Epithelial cell of esophagus (primary cell): ENCODE results near the gene FAM200B.
"Not testable (repeated sequence)": the region's sequence is repeated elsewhere in the genome, so short reads cannot be mapped to it uniquely, and the experiment has no call there.

Experiments
- DNase-seq: peaks from one replicate; pipeline ENCODE4 v3.0.0; 2010; ENCODE audit warnings: low read depth
- H3K4me3 ChIP-seq: 2 replicates; pipeline ENCODE4 v1.5.1; 2011; ENCODE audit warnings: mild to moderate bottlenecking, low read length, control low read depth
- TF ChIP-seq, protein P1 (sequence below): IDR thresholded peaks from 2 replicates; pipeline ENCODE4 v1.5.1; 2011; ENCODE audit warnings: low read depth, mild to moderate bottlenecking, low read length, control low read depth, inconsistent platforms; ENCODE audit not compliant: insufficient read depth; ENCODE audit errors: missing control alignments

The FAM200B gene

DNA sequence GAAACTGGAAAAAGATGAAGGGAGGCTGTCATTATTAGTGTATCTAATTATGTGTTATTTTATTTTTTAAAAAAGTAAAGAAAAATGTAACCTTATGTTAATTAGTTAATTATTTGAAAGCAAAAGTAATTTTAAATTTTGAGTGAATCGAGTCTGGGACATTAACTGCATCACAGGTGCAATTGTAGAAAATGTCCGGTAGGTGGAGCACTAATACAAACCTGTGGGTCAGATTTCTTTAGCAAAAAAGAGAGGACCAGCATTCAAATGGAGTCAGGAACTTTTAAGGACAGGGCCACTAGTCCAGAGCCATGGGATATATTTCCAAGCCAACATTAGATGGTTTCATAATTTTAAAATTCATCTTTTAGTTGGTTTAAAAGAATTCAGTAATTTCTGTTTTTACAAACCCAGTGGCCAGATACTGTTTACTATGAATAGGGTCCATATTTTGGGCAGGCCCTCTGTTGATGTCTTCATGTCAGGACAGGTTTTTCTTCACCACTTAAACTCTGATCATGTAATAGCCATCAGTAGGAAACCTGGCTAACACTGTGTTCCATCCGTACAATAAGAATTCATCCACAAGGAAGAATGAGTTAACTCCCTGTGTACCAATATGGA, 48.4 kb downstream of the FAM200B start:
- TF ChIP-seq, protein P1, sequence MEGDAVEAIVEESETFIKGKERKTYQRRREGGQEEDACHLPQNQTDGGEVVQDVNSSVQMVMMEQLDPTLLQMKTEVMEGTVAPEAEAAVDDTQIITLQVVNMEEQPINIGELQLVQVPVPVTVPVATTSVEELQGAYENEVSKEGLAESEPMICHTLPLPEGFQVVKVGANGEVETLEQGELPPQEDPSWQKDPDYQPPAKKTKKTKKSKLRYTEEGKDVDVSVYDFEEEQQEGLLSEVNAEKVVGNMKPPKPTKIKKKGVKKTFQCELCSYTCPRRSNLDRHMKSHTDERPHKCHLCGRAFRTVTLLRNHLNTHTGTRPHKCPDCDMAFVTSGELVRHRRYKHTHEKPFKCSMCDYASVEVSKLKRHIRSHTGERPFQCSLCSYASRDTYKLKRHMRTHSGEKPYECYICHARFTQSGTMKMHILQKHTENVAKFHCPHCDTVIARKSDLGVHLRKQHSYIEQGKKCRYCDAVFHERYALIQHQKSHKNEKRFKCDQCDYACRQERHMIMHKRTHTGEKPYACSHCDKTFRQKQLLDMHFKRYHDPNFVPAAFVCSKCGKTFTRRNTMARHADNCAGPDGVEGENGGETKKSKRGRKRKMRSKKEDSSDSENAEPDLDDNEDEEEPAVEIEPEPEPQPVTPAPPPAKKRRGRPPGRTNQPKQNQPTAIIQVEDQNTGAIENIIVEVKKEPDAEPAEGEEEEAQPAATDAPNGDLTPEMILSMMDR, result peak; percentile 78
- no peak overlapping the region for H3K4me3 ChIP-seq
- peak; percentile 51 for DNase-seq

DNA sequence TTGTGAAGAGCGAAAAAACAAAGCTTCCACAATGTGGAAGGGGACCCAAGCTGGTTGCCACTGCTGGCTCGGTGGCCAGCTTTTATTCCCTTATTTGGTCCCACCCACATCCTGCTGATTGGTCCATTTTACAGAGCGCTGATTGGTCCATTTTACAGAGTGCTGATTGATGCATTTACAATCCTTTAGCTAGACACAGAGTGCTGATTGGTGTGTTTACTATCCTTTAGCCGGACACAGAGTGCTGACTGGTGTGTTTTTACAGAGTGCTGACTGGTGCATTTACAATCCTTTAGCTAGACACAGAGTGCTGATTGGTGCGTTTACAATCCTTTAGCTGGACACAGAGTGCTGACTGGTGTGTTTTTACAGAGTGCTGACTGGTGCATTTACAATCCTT, 51.4 kb downstream of the FAM200B start:
- H3K4me3 ChIP-seq, result not testable (repeated sequence)

DNA sequence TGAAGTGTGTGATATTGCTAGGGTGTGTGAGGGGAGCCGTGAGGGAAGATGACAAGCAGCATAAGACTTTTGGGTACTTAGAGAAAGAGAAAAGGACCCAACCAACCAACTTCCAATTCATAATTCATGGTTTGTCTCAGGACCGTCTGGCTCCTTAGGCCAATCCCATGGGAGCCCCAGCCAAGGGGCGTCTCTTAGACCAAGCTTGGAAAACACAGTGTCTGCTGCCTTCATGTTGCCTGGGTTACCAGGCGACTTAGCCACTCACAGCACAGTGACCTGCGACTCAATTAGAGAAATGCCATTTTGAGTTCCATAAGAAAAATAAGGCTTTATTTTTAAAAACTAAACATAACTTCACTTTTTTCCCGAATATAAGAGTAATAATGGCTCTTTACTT, 53.9 kb downstream of the FAM200B start:
- TF ChIP-seq, protein P1, result no peak
- no peak overlapping the region for H3K4me3 ChIP-seq

More for the DNA sequence above, 51.4 kb downstream of the FAM200B start:
- DNase-seq, result not testable (repeated sequence)

DNA sequence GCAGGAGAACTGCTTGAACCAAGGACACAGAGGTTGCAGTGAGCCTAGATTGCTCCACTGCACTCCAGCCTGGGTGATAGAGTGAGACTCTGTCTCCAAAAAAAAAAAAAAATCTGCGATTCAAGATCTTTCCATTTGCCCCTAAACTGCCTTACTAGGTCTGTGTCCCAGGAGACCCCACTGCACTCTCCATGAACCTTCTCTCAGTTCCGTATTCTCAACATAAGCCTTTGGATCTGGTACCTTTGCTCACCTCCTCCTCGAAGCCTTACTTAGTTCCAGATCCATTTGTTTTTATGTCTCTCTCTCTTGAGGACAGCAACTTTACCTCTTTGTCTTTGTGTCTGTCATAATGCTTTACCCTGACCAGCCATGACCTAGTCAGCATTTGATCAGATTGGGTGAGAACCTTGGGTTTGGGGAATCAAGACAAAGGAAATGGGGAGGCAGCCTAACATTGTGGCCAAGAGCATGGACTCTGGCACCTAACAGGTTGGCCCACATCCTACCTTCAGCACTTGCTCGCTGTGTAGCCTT, 55.0 kb downstream of the FAM200B start:
- TF ChIP-seq, protein P1, result no peak
- H3K4me3 ChIP-seq, result no peak overlapping the region
- DNase-seq, result no peak

More for the DNA sequence above, 53.9 kb downstream of the FAM200B start:
- DNase-seq, result no peak

DNA sequence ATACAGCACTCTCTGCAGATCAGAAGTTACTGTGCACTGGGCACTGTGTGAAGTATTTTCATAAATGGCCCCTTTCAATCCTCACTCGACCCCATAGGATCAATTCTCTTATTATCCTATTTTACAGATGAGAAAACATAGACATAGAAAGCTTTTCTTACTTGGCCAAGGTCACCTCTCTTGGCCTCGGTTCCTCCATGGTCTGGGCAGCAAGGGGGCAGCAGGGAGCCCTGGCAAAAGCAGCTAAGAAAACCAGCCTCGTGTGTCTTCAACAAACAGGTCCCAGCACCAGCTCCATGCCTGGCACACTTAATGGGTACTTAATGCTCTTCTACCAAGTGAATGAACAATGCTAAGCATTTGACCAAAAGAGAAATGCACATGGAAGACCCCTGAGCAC, 55.6 kb downstream of the FAM200B start:
- TF ChIP-seq, protein P1, result no peak

DNA sequence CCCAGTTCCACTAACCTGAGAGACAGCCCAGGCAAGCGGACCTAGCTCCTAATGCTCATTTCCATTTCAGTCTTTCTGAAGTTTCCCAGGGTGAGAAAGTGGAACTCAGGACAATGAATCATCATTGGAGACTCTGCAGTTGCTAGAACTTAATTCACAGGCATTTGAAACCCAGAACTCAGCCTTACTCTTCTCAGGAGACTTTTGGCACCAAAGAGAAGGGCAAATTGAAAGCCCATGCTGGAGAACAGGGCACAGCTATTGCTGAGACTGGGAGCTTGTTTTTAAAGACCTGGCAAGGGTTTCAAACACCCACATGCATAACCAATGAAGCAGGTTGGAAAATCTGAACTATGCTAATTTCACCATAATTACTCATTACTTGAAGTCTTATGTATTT, 57.2 kb downstream of the FAM200B start:
- peak; percentile 17 for DNase-seq
- no peak overlapping the region for H3K4me3 ChIP-seq
- TF ChIP-seq, protein P1, result no peak

More for the DNA sequence above, 55.6 kb downstream of the FAM200B start:
- no peak overlapping the region for H3K4me3 ChIP-seq
- DNase-seq, result no peak
